PC-3 (cell line): ENCODE results near the gene NEK11.

Source experiments
- EZH2 ChIP-seq: fragments of 300-600 bp; sonication (generic); IDR thresholded peaks from one replicate; pipeline ENCODE4 v1.6.1; 2017; ENCODE audit warnings: antibody characterized with exemption, mild to moderate bottlenecking, low read length; ENCODE audit not compliant: unreplicated experiment
- EZH2phosphoT487 ChIP-seq: fragments of 300-600 bp; sonication (generic); IDR thresholded peaks from 2 replicates; pipeline ENCODE4 v1.6.1; 2018; ENCODE audit warnings: mild to moderate bottlenecking, antibody characterized with exemption, low read length, borderline replicate concordance
- TF ChIP-seq, protein P1 (sequence below): fragments of 300-600 bp; sonication (generic); conservative IDR thresholded peaks from 2 replicates; pipeline ENCODE4 v1.5.1; 2017; ENCODE audit warnings: antibody characterized with exemption, low read depth, mild to moderate bottlenecking, low read length

- TF ChIP-seq, protein P1, sequence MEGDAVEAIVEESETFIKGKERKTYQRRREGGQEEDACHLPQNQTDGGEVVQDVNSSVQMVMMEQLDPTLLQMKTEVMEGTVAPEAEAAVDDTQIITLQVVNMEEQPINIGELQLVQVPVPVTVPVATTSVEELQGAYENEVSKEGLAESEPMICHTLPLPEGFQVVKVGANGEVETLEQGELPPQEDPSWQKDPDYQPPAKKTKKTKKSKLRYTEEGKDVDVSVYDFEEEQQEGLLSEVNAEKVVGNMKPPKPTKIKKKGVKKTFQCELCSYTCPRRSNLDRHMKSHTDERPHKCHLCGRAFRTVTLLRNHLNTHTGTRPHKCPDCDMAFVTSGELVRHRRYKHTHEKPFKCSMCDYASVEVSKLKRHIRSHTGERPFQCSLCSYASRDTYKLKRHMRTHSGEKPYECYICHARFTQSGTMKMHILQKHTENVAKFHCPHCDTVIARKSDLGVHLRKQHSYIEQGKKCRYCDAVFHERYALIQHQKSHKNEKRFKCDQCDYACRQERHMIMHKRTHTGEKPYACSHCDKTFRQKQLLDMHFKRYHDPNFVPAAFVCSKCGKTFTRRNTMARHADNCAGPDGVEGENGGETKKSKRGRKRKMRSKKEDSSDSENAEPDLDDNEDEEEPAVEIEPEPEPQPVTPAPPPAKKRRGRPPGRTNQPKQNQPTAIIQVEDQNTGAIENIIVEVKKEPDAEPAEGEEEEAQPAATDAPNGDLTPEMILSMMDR = no peak
- TF ChIP-seq EZH2 = no peak
- TF ChIP-seq EZH2phosphoT487 = no peak
Observed at GRCh38 chr3:131371688-131372066, 345.0 kb downstream of the NEK11 start.
